SK-N-SH (cell line): ENCODE results near the gene STK16. TPM values are rescaled to one million over a fixed set of nuclear protein-coding genes. Genes with fewer than 3 reads are reported as not detected.

Experiments
- CTCF ChIA-PET: fragments of 300-600, 350-600 bp; formaldehyde crosslinking; extraction: SDS; loops from one replicate; lab custom pipeline; 2021; lab: Yijun Ruan, JAX
- POLR2A ChIA-PET: fragments of 350-600 bp; sonication (Branson Sonifier 250); formaldehyde crosslinking; extraction: SDS; loops from one replicate; lab custom pipeline; 2020; ENCODE audit warnings: antibody characterized with exemption, inconsistent platforms; lab: Yijun Ruan, JAX
- DNase-seq: peaks from one replicate; pipeline ENCODE4 v3.0.0; 2012
- H2AFZ ChIP-seq: fragments of 200-600 bp; sonication (generic); 2 replicates; pipeline ENCODE4 v1.8.1; 2016; ENCODE audit warnings: antibody characterized with exemption, mild to moderate bottlenecking, low read depth
- H3F3A ChIP-seq: fragments of 200-600 bp; sonication (generic); replicated peaks from 2 replicates; pipeline ENCODE3; 2016; ENCODE audit warnings: antibody characterized with exemption, mild to moderate bottlenecking; ENCODE audit not compliant: insufficient read depth
- H3K27ac ChIP-seq, 2 experiments: fragments of 200-500 bp in 1 of 2; fragments of 200-600 bp in 1 of 2; sonication (Bioruptor generic) in 1 of 2; sonication (generic), shearing (Covaris generic) in 1 of 2; 2 replicates each; pipeline versions ENCODE4 v1.5.1 to v1.6.1; 2014 to 2016; ENCODE audit warnings: low read depth in 2 of 2, inconsistent platforms in 1 of 2, low read length in 1 of 2, mild to moderate bottlenecking in 1 of 2, mixed read lengths in 1 of 2
- H3K27me3 ChIP-seq: fragments of 200-600 bp; sonication (generic), shearing (Covaris generic); 2 replicates; pipeline ENCODE4 v1.6.1; 2016; ENCODE audit warnings: mixed run types; ENCODE audit not compliant: insufficient read depth
- H3K36me3 ChIP-seq, 2 experiments: fragments of 200-500 bp in 1 of 2; fragments of 200-600 bp in 1 of 2; sonication (Bioruptor generic) in 1 of 2; sonication (generic) in 1 of 2; replicated peaks in 1 of 2; 2 replicates each; pipeline versions ENCODE3 to v1.5.1; 2014 to 2016; ENCODE audit warnings: low read length in 1 of 2, mild to moderate bottlenecking in 1 of 2; ENCODE audit not compliant: insufficient read depth in 2 of 2, control insufficient read depth in 1 of 2
- H3K4me1 ChIP-seq, 2 experiments: fragments of 200-500 bp in 1 of 2; fragments of 200-600 bp in 1 of 2; sonication (Bioruptor generic) in 1 of 2; sonication (generic), shearing (Covaris generic) in 1 of 2; 2 replicates each; pipeline versions ENCODE4 v1.5.1 to v1.6.1; 2014 to 2016; ENCODE audit warnings: low read depth in 1 of 2, low read length in 1 of 2, mixed run types in 1 of 2; ENCODE audit not compliant: insufficient read depth in 2 of 2, control insufficient read depth in 1 of 2
- H3K4me2 ChIP-seq: fragments of 200-600 bp; sonication (generic), shearing (Covaris generic); 2 replicates; pipeline ENCODE4 v1.6.1; 2017; ENCODE audit warnings: mixed run types
- H3K4me3 ChIP-seq, 2 experiments: fragments of 200-500 bp in 1 of 2; fragments of 200-600 bp in 1 of 2; sonication (Bioruptor generic) in 1 of 2; sonication (generic), shearing (Covaris generic) in 1 of 2; 2 replicates each; pipeline versions ENCODE4 v1.5.1 to v1.8.1; 2014 to 2016; ENCODE audit warnings: low read depth in 2 of 2, inconsistent platforms in 1 of 2, low read length in 1 of 2, mild to moderate bottlenecking in 1 of 2, mixed read lengths in 1 of 2, moderate library complexity in 1 of 2
- H3K79me2 ChIP-seq: fragments of 200-600 bp; sonication (generic); 2 replicates; pipeline ENCODE4 v1.8.1; 2017; ENCODE audit warnings: mild to moderate bottlenecking; ENCODE audit not compliant: insufficient read depth
- H3K9ac ChIP-seq: fragments of 200-600 bp; sonication (generic); 2 replicates; pipeline ENCODE4 v1.6.1; 2017; ENCODE audit warnings: mixed run types
- H3K9me2 ChIP-seq: fragments of 200-600 bp; sonication (generic); 2 replicates; pipeline ENCODE4 v1.6.1; 2017; ENCODE audit warnings: mixed run types
- H3K9me3 ChIP-seq: fragments of 200-600 bp; sonication (generic); 2 replicates; pipeline ENCODE4 v1.6.1; 2017; ENCODE audit warnings: mixed run types, mild to moderate bottlenecking, moderate library complexity
- H4K20me1 ChIP-seq: fragments of 200-600 bp; sonication (generic); 2 replicates; pipeline ENCODE4 v1.6.1; 2017; ENCODE audit warnings: mild to moderate bottlenecking, mixed run types; ENCODE audit not compliant: insufficient read depth
- EP300 ChIP-seq, 2 experiments: IDR thresholded peaks; 2 replicates each; pipeline versions ENCODE4 v1.4.0 to v1.6.1; 2012; ENCODE audit warnings: borderline replicate concordance in 1 of 2, low read depth in 1 of 2, low read length in 1 of 2
- FOXM1 ChIP-seq: IDR thresholded peaks from 2 replicates; pipeline ENCODE4 v1.4.0; 2012; ENCODE audit warnings: low read depth, mild to moderate bottlenecking
- JUND ChIP-seq: IDR thresholded peaks from 2 replicates; pipeline ENCODE4 v1.4.0; 2012
- MEF2A ChIP-seq: IDR thresholded peaks from 2 replicates; pipeline ENCODE4 v1.4.0; 2012; ENCODE audit warnings: low read depth, borderline replicate concordance
- NFIC ChIP-seq: IDR thresholded peaks from 2 replicates; pipeline ENCODE4 v1.4.0; 2012; ENCODE audit warnings: borderline replicate concordance
- NRF1 ChIP-seq: IDR thresholded peaks from 2 replicates; pipeline ENCODE4 v1.6.1; 2012; ENCODE audit warnings: low read depth, mild to moderate bottlenecking, low read length
- RAD21 ChIP-seq: IDR thresholded peaks from 2 replicates; pipeline ENCODE4 v1.6.1; 2012; ENCODE audit warnings: mild to moderate bottlenecking, low read length
- RCOR1 ChIP-seq: fragments of 150-350 bp; IDR thresholded peaks from 2 replicates; pipeline ENCODE4 v1.6.1; 2017; ENCODE audit warnings: antibody characterized with exemption, low read length
- RFX5 ChIP-seq: IDR thresholded peaks from 2 replicates; pipeline ENCODE4 v1.6.1; 2012; ENCODE audit warnings: mild to moderate bottlenecking, improper control_type of control experiment, low read length
- RXRA ChIP-seq: IDR thresholded peaks from 2 replicates; pipeline ENCODE4 v1.4.0; 2012; ENCODE audit warnings: low read depth, mild to moderate bottlenecking, borderline replicate concordance
- SMC3 ChIP-seq: IDR thresholded peaks from 2 replicates; pipeline ENCODE4 v1.6.1; 2012; ENCODE audit warnings: low read depth, low read length, improper control_type of control experiment
- TAF1 ChIP-seq: IDR thresholded peaks from 2 replicates; pipeline ENCODE4 v1.6.1; 2012; ENCODE audit warnings: low read depth, mild to moderate bottlenecking, low read length, moderate library complexity, borderline replicate concordance
- TCF12 ChIP-seq: IDR thresholded peaks from 2 replicates; pipeline ENCODE4 v1.4.0; 2012
- TEAD4 ChIP-seq: IDR thresholded peaks from 2 replicates; pipeline ENCODE4 v1.4.0; 2012; ENCODE audit warnings: mild to moderate bottlenecking, borderline replicate concordance; ENCODE audit not compliant: insufficient read depth
- YY1 ChIP-seq: IDR thresholded peaks from 2 replicates; pipeline ENCODE4 v1.4.0; 2012; ENCODE audit warnings: low read depth, mild to moderate bottlenecking
- WGBS: methylation state at CpG from one replicate; pipeline ENCODE4 v1.1.6; 2017; ENCODE audit warnings: low lambda C conversion rate; 5-methylcytosine and 5-hydroxymethylcytosine counted together
- polyA plus RNA-seq, 3 experiments: library from polyadenylated mRNA; depleted of rRNA; stranded (reverse); fragments of >200 nt; gene quantifications; 2 replicates each; pipeline ENCODE4 v1.2.3, GENCODE V29; 2012
- small RNA-seq, 7 experiments: library from RNA; depleted of rRNA; stranded (forward); fragments of <200 nt; gene quantifications; one replicate each; pipeline ENCODE3, GENCODE V24; 2012
- TF ChIP-seq, protein P1 (sequence below): IDR thresholded peaks from 2 replicates; pipeline ENCODE4; 2012
- TF ChIP-seq, protein P2 (sequence below): fragments of 200-600 bp; sonication (generic); IDR thresholded peaks from 2 replicates; pipeline ENCODE4 v1.6.1; 2017; ENCODE audit warnings: antibody characterized with exemption, mild to moderate bottlenecking, moderate library complexity
- TF ChIP-seq, protein P3 (sequence below): IDR thresholded peaks from 2 replicates; pipeline ENCODE4 v1.6.1; 2012; ENCODE audit warnings: mild to moderate bottlenecking, low read depth, low read length, moderate library complexity

STK16 gene
- polyA plus RNA-seq, 1 of the 3 experiments (the other 2 are of a cell fraction): 57.6 TPM

DNA sequence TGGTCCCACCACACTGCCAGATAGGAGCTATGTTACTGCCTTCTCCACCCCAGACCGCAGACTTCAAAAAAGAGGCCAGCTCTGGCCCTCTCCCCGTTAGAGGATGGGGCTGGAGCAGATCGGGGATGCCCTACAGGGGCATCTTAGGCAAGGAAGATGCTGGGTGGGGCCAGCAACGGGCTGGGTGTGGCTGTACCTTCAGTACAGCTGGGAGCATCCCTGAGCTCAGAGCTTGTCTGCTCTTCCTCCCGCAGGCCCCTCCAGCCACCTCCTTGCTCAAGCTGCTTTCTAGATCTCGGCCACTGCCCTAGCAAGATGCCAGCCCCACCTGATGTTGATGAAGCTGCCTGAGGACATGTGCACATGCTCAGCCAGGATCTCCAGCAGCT is 54.1 kb downstream of the STK16 start:
- Histone ChIP-seq H3K27ac (no peak overlapping the region), H4K20me1 (no peaks in the 10 kb centered on the region), H3F3A (no peaks in the 10 kb centered on the region), H2AFZ (no peak overlapping the region), H3K36me3 (no peaks in the 10 kb centered on the region), H3K9me3 (no peaks in the 10 kb centered on the region), H3K4me1 (peaks cover 0 to 7% of the 10 kb centered on the region in 2 experiments; a peak in 1 of 4 replicates), H3K9me2 (no peaks in the 10 kb centered on the region), H3K4me2 (no peak overlapping the region), H3K79me2 (no peaks in the 10 kb centered on the region), H3K27me3 (no peaks in the 10 kb centered on the region), H3K9ac (no peak overlapping the region), H3K4me3 (no peak overlapping the region)
- DNase-seq: no peak
- 94% methylated on average over 3 of the region's 6 CpGs for WGBS
- TF ChIP-seq NFIC (no peak), TAF1 (no peak), EP300 (IDR thresholded peaks at IDR 0.05; ENCODE audit: borderline replicate concordance in 1 of 2, low read depth in 1 of 2, low read length in 1 of 2) (no peak), RAD21 (no peak), TEAD4 (no peak), FOXM1 (no peak), NRF1 (no peak), SMC3 (no peak), YY1 (no peak), RCOR1 (no peak), MEF2A (no peak), RFX5 (no peak), RXRA (no peak), JUND (no peak), TCF12 (no peak)
- TF ChIP-seq, protein P1, sequence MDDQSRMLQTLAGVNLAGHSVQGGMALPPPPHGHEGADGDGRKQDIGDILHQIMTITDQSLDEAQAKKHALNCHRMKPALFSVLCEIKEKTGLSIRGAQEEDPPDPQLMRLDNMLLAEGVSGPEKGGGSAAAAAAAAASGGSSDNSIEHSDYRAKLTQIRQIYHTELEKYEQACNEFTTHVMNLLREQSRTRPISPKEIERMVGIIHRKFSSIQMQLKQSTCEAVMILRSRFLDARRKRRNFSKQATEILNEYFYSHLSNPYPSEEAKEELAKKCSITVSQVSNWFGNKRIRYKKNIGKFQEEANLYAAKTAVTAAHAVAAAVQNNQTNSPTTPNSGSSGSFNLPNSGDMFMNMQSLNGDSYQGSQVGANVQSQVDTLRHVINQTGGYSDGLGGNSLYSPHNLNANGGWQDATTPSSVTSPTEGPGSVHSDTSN: no peak
- TF ChIP-seq, protein P2, sequence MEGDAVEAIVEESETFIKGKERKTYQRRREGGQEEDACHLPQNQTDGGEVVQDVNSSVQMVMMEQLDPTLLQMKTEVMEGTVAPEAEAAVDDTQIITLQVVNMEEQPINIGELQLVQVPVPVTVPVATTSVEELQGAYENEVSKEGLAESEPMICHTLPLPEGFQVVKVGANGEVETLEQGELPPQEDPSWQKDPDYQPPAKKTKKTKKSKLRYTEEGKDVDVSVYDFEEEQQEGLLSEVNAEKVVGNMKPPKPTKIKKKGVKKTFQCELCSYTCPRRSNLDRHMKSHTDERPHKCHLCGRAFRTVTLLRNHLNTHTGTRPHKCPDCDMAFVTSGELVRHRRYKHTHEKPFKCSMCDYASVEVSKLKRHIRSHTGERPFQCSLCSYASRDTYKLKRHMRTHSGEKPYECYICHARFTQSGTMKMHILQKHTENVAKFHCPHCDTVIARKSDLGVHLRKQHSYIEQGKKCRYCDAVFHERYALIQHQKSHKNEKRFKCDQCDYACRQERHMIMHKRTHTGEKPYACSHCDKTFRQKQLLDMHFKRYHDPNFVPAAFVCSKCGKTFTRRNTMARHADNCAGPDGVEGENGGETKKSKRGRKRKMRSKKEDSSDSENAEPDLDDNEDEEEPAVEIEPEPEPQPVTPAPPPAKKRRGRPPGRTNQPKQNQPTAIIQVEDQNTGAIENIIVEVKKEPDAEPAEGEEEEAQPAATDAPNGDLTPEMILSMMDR: no peak
- TF ChIP-seq, protein P3, sequence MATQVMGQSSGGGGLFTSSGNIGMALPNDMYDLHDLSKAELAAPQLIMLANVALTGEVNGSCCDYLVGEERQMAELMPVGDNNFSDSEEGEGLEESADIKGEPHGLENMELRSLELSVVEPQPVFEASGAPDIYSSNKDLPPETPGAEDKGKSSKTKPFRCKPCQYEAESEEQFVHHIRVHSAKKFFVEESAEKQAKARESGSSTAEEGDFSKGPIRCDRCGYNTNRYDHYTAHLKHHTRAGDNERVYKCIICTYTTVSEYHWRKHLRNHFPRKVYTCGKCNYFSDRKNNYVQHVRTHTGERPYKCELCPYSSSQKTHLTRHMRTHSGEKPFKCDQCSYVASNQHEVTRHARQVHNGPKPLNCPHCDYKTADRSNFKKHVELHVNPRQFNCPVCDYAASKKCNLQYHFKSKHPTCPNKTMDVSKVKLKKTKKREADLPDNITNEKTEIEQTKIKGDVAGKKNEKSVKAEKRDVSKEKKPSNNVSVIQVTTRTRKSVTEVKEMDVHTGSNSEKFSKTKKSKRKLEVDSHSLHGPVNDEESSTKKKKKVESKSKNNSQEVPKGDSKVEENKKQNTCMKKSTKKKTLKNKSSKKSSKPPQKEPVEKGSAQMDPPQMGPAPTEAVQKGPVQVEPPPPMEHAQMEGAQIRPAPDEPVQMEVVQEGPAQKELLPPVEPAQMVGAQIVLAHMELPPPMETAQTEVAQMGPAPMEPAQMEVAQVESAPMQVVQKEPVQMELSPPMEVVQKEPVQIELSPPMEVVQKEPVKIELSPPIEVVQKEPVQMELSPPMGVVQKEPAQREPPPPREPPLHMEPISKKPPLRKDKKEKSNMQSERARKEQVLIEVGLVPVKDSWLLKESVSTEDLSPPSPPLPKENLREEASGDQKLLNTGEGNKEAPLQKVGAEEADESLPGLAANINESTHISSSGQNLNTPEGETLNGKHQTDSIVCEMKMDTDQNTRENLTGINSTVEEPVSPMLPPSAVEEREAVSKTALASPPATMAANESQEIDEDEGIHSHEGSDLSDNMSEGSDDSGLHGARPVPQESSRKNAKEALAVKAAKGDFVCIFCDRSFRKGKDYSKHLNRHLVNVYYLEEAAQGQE: no peak
- ChIA-PET CTCF (interaction anchor here (0.7 to 6.7 kb wide), 37 partner anchors 9 to 261 kb away, joined by 3 to 72 read pairs (median 5); partner anchors contain the start of genes ABCB6, CNPPD1, DNAJB2 and DNPEP), POLR2A (interaction anchor here (0.8 to 1.9 kb wide), 3 partner anchors 9 to 123 kb away, joined by 3 to 4 read pairs (median 4); partner anchors contain the start of gene CNPPD1)

Small RNA genes lying within 50 kb of the gene (small RNA-seq; reads per million reads assigned to genes)
- 0 to 2.9 (median 0) reads per million in 7 experiments for gene MIR153-1

Other genes with a start within 250 kb of the STK16 start
- gene CFAP65, start 204.0 kb upstream of the STK16 start, polyA plus RNA-seq (2012; rRNA removed): 0.95 and 1.7 TPM in 2 replicates
- gene IHH, start 184.6 kb upstream of the STK16 start, polyA plus RNA-seq (2012; rRNA removed): 0.03 TPM in 1 of 2 replicates, not detected in the other
- 16.3 and 21.0 TPM in 2 replicates for gene NHEJ1, start 84.7 kb upstream of the STK16 start, polyA plus RNA-seq (2012; rRNA removed)
- gene SLC23A3, start 75.5 kb upstream of the STK16 start, polyA plus RNA-seq (2012; rRNA removed): 2.1 and 3.5 TPM in 2 replicates
- 75.9 and 84.1 TPM in 2 replicates for gene CNPPD1, start 68.6 kb upstream of the STK16 start, polyA plus RNA-seq (2012; rRNA removed)
- gene RETREG2, start 67.2 kb upstream of the STK16 start, polyA plus RNA-seq (2012; rRNA removed): 74.6 and 94.8 TPM in 2 replicates
- 39.9 and 46.9 TPM in 2 replicates for gene ZFAND2B, start 38.7 kb upstream of the STK16 start, polyA plus RNA-seq (2012; rRNA removed)
- gene ABCB6, start 26.5 kb upstream of the STK16 start, polyA plus RNA-seq (2012; rRNA removed): 26.5 and 27.4 TPM in 2 replicates
- gene ATG9A, start 15.8 kb upstream of the STK16 start, polyA plus RNA-seq (2012; rRNA removed): 29.6 and 33.2 TPM in 2 replicates
- gene ANKZF1, start 15.7 kb upstream of the STK16 start, polyA plus RNA-seq (2012; rRNA removed): 22.3 and 30.8 TPM in 2 replicates
- gene GLB1L, start within 50 bp of the STK16 start, polyA plus RNA-seq (2012; rRNA removed): 11.7 and 14.1 TPM in 2 replicates
- 0.03 TPM in 1 of 2 replicates, not detected in the other for gene TUBA4B, start 7.8 kb downstream of the STK16 start, polyA plus RNA-seq (2012; rRNA removed)
- 4.8 and 6.2 TPM in 2 replicates for gene TUBA4A, start 8.4 kb downstream of the STK16 start, polyA plus RNA-seq (2012; rRNA removed)
- 37.2 and 39.9 TPM in 2 replicates for gene DNAJB2, start 33.9 kb downstream of the STK16 start, polyA plus RNA-seq (2012; rRNA removed)
- 7.4 and 9.5 TPM in 2 replicates for gene PTPRN, start 63.9 kb downstream of the STK16 start, polyA plus RNA-seq (2012; rRNA removed)
- not detected in 2 replicates for gene RESP18, start 87.3 kb downstream of the STK16 start, polyA plus RNA-seq (2012; rRNA removed)
- gene DNPEP, start 142.4 kb downstream of the STK16 start, polyA plus RNA-seq (2012; rRNA removed): 80.7 and 92.6 TPM in 2 replicates
- 0.21 and 0.28 TPM in 2 replicates for gene DES, start 172.9 kb downstream of the STK16 start, polyA plus RNA-seq (2012; rRNA removed)
- 98.3 and 107 TPM in 2 replicates for gene SPEG, start 189.4 kb downstream of the STK16 start, polyA plus RNA-seq (2012; rRNA removed)